Liver (tissue), 9 donors: ENCODE results near the gene ITGB7. TPM values are rescaled to one million over a fixed set of nuclear protein-coding genes. Genes with fewer than 3 reads are reported as not detected.

Source experiments
- DNase-seq: peaks from one replicate; pipeline ENCODE4 v3.0.0-alpha.2; 2017; ENCODE audit warnings: low spot score
- H3K27ac ChIP-seq, 2 donors: one replicate each; pipeline ENCODE4 v1.7.0; 2013; ENCODE audit warnings: inconsistent platforms in 2 of 2, low read length in 2 of 2, control low read depth in 1 of 2, low read depth in 1 of 2, mild to moderate bottlenecking in 1 of 2
- H3K27me3 ChIP-seq, 4 donors: one replicate each; pipeline versions ENCODE4 v1.6.1 to v1.7.0; 2013; ENCODE audit warnings: low read length in 3 of 4, inconsistent platforms in 1 of 4, mild to moderate bottlenecking in 1 of 4, moderate library complexity in 1 of 4; ENCODE audit not compliant: control insufficient read depth in 4 of 4, insufficient read depth in 4 of 4
- H3K36me3 ChIP-seq, 4 donors: one replicate each; pipeline versions ENCODE4 v1.6.1 to v1.7.0; 2013; ENCODE audit warnings: low read length in 3 of 4, mild to moderate bottlenecking in 3 of 4, low read depth in 1 of 4, moderate library complexity in 1 of 4; ENCODE audit not compliant: control insufficient read depth in 4 of 4, insufficient read depth in 3 of 4
- H3K4me1 ChIP-seq, 4 donors: one replicate each; pipeline versions ENCODE4 v1.6.1 to v1.7.0; 2013; ENCODE audit warnings: low read length in 3 of 4, mild to moderate bottlenecking in 3 of 4, moderate library complexity in 1 of 4; ENCODE audit not compliant: control insufficient read depth in 4 of 4, insufficient read depth in 4 of 4
- H3K4me3 ChIP-seq, 3 donors: one replicate each; pipeline versions ENCODE4 v1.6.1 to v1.7.0; 2013; ENCODE audit warnings: low read length in 3 of 3, control low read depth in 1 of 3, low read depth in 1 of 3, mild to moderate bottlenecking in 1 of 3
- H3K9ac ChIP-seq, 2 donors: one replicate each; pipeline ENCODE4 v1.7.0; 2013; ENCODE audit warnings: low read length in 2 of 2, mild to moderate bottlenecking in 2 of 2, moderate library complexity in 2 of 2, control low read depth in 1 of 2, low read depth in 1 of 2
- H3K9me3 ChIP-seq, 4 donors: one replicate each; pipeline versions ENCODE4 v1.6.1 to v1.7.0; 2013; ENCODE audit warnings: low read length in 3 of 4; ENCODE audit not compliant: control insufficient read depth in 4 of 4
- FOXA1 ChIP-seq: IDR thresholded peaks from 2 replicates; pipeline ENCODE4 v1.6.1; 2016; ENCODE audit warnings: antibody characterized with exemption
- GABPA ChIP-seq, 2 donors: IDR thresholded peaks in 1 of 2; conservative IDR thresholded peaks in 1 of 2; 2 replicates each; pipeline ENCODE4 v1.6.1; 2016; ENCODE audit warnings: antibody characterized with exemption in 2 of 2, mild to moderate bottlenecking in 1 of 2, moderate library complexity in 1 of 2
- NR2F2 ChIP-seq: IDR thresholded peaks from 2 replicates; pipeline ENCODE4 v1.6.1; 2016; ENCODE audit warnings: antibody characterized with exemption
- RAD21 ChIP-seq, 2 donors: IDR thresholded peaks; 2 replicates each; pipeline ENCODE4 v1.6.1; 2016; ENCODE audit warnings: antibody characterized with exemption in 2 of 2, mild to moderate bottlenecking in 2 of 2
- REST ChIP-seq: IDR thresholded peaks from 2 replicates; pipeline ENCODE4 v1.6.1; 2016; ENCODE audit warnings: antibody characterized with exemption, mild to moderate bottlenecking
- RXRA ChIP-seq, 2 donors: IDR thresholded peaks; 2 replicates each; pipeline ENCODE4 v1.6.1; 2017 to 2018; ENCODE audit warnings: antibody characterized with exemption in 2 of 2, mild to moderate bottlenecking in 1 of 2
- SP1 ChIP-seq: IDR thresholded peaks from 2 replicates; pipeline ENCODE4 v1.6.1; 2018; ENCODE audit warnings: antibody characterized with exemption, mild to moderate bottlenecking
- WGBS: extraction: QIAGEN DNeasy Blood & Tissue Kit; methylation state at CpG from one replicate; pipeline ENCODE4 v1.1.7; 2013; 5-methylcytosine and 5-hydroxymethylcytosine counted together
- polyA plus RNA-seq, 2 donors: library from polyadenylated mRNA; stranded (reverse) in 1 of 2; unstranded in 1 of 2; fragments of 200-250 nt in 1 of 2; fragments of >200 nt in 1 of 2; fragmentation: Nextera tagmentation in 1 of 2; extraction: Ambion mirVana in 1 of 2; gene quantifications; one replicate each; pipeline versions ENCODE4 v1.2.1 to v1.2.3, GENCODE V29; 2013 to 2015
- total RNA-seq, 2 donors: library from RNA; depleted of rRNA; stranded (reverse); fragments of >200 nt; gene quantifications; one replicate each; pipeline ENCODE4 v1.2.3, GENCODE V29; 2014
- TF ChIP-seq, protein P1 (sequence below): fragments of 150-350 bp; IDR thresholded peaks from 2 replicates; pipeline ENCODE4 v1.5.1; 2017; ENCODE audit warnings: improper control_type of control experiment, low read depth, low read length; ENCODE audit not compliant: missing input control
- TF ChIP-seq, protein P2 (sequence below): IDR thresholded peaks from 2 replicates; pipeline ENCODE4 v1.6.1; 2016; ENCODE audit warnings: antibody characterized with exemption
- donor health status: healthy.
- donor health status: healthy.
- donor health status: healthy.
- donor health status: healthy.
- donor health status: healthy.

ITGB7 gene
- total and polyA plus RNA-seq, 4 donors, result 1.7 to 2.4 (median 2.1) TPM

DNA sequence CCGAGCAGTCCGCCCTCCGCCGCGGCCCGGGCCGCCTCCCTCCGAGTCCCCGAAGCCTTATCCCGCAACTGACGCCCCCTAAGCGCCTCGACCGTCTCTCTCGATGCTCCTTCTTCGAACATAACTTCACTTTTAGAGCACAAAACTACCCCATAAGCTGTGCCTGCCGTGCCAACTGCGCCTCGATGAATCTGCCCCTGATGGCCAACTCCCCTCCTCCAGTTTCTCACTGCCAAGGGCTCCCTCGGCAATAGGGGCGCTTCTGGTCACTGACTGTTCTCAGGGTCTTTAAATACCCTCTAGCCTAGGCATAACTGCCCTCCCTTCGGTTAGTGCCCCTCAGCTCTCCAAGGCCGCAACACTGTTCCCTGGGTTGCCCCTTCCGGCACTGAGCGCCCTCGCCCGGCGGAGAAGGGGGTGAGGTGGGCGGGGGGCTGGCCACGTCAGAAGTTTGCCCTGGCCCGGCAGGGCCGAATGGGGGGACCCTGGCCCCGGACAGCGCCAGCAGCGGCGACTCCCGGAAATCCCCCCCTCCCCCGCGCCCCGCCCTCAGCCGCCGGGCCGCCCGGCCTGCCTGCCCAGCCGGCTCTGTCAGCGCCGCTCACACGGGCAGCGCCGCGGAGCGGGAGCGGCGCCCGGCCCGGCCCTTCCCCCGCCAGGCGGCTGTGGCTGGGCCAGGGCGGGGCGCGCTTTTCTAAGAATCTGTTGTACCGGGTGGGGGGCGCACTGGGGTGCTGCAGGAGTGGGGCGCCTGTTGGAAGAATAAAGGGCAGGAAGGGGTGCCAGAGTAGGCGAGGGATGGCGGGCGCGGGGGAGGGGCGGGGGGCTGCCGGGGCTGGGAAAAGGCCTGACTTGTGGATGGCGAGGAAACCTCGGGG, 14.4 kb upstream of the ITGB7 start:
- peak overlapping the region; percentile 75 to 89 for H3K9ac ChIP-seq
- 2% methylated on average over 72 of the region's 72 CpGs for WGBS
- H3K36me3 ChIP-seq, result no peaks in the 10 kb centered on the region
- H3K4me1 ChIP-seq, result peaks cover 0 to 22% (median 10%) of the 10 kb centered on the region in 4 donors
- DNase-seq, result peak; percentile 65
- H3K4me3 ChIP-seq, result peak overlapping the region; percentile 57 to 82 (median 64)
- peak overlapping the region; percentile 97 to 98 for H3K27ac ChIP-seq
- H3K9me3 ChIP-seq, result no peaks in the 10 kb centered on the region
- H3K27me3 ChIP-seq, result no peaks in the 10 kb centered on the region
- TF ChIP-seq REST (peak; percentile 20), NR2F2 (no peak), RXRA (IDR thresholded peaks at IDR 0.05) (no peak), SP1 (no peak)
- TF ChIP-seq, protein P1, sequence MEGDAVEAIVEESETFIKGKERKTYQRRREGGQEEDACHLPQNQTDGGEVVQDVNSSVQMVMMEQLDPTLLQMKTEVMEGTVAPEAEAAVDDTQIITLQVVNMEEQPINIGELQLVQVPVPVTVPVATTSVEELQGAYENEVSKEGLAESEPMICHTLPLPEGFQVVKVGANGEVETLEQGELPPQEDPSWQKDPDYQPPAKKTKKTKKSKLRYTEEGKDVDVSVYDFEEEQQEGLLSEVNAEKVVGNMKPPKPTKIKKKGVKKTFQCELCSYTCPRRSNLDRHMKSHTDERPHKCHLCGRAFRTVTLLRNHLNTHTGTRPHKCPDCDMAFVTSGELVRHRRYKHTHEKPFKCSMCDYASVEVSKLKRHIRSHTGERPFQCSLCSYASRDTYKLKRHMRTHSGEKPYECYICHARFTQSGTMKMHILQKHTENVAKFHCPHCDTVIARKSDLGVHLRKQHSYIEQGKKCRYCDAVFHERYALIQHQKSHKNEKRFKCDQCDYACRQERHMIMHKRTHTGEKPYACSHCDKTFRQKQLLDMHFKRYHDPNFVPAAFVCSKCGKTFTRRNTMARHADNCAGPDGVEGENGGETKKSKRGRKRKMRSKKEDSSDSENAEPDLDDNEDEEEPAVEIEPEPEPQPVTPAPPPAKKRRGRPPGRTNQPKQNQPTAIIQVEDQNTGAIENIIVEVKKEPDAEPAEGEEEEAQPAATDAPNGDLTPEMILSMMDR, result peak; percentile 13
- TF ChIP-seq, protein P2, sequence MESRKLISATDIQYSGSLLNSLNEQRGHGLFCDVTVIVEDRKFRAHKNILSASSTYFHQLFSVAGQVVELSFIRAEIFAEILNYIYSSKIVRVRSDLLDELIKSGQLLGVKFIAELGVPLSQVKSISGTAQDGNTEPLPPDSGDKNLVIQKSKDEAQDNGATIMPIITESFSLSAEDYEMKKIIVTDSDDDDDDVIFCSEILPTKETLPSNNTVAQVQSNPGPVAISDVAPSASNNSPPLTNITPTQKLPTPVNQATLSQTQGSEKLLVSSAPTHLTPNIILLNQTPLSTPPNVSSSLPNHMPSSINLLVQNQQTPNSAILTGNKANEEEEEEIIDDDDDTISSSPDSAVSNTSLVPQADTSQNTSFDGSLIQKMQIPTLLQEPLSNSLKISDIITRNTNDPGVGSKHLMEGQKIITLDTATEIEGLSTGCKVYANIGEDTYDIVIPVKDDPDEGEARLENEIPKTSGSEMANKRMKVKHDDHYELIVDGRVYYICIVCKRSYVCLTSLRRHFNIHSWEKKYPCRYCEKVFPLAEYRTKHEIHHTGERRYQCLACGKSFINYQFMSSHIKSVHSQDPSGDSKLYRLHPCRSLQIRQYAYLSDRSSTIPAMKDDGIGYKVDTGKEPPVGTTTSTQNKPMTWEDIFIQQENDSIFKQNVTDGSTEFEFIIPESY, result no peak

- TF ChIP-seq GABPA (IDR thresholded peaks at IDR 0.05 in 1 of 2, conservative IDR thresholded peaks at IDR 0.05 in 1 of 2), result no peak
- TF ChIP-seq FOXA1, result no peak
- peak; percentile 39 for TF ChIP-seq SP1
- peak in 1 of 2 donors; percentile 14 for TF ChIP-seq RAD21 (IDR thresholded peaks at IDR 0.05)
- TF ChIP-seq RXRA (IDR thresholded peaks at IDR 0.05), result peak; percentile 65 to 74
- Histone ChIP-seq H3K27me3 (no peaks in the 10 kb centered on the region), H3K4me1 (peaks cover 0 to 22% (median 10%) of the 10 kb centered on the region in 4 donors), H3K4me3 (peak overlapping the region; percentile 57 to 82 (median 72)), H3K9ac (no peak overlapping the region), H3K9me3 (no peaks in the 10 kb centered on the region), H3K36me3 (no peaks in the 10 kb centered on the region), H3K27ac (peak overlapping the region; percentile 97 to 98)
- WGBS, result under 1% methylated on average over 42 of the region's 42 CpGs
- DNase-seq, result peak; percentile 71
Measured at GRCh38 chr12:53220694-53221202, 13.7 kb upstream of the ITGB7 start.
